Mucosa of descending colon (tissue), 3 donors: ENCODE results near the gene BRD9. TPM values are rescaled to one million over a fixed set of nuclear protein-coding genes. Genes with fewer than 3 reads are reported as not detected.

Experiments
- ATAC-seq: fragments of 200-7000 bp; cut with Tn5 transposase; one replicate; pipeline ENCODE4 v1.9.1; 2020; ENCODE audit warnings: mild to moderate bottlenecking, moderate library complexity
- DNase-seq, 3 donors: peaks; one replicate each; pipeline ENCODE4 v3.0.0-alpha.2; 2020
- H3K36me3 ChIP-seq: fragments of 200-600 bp; one replicate; pipeline ENCODE4 v1.8.0; 2021; ENCODE audit warnings: low read depth, mild to moderate bottlenecking
- H3K4me1 ChIP-seq: fragments of 200-600 bp; one replicate; pipeline ENCODE4 v1.8.0; 2021; ENCODE audit warnings: low read depth, mild to moderate bottlenecking
- H3K4me3 ChIP-seq: fragments of 200-600 bp; one replicate; pipeline ENCODE4 v1.8.0; 2021; ENCODE audit warnings: mild to moderate bottlenecking
- H3K9me3 ChIP-seq: fragments of 200-600 bp; one replicate; pipeline ENCODE4 v1.8.0; 2021; ENCODE audit warnings: mild to moderate bottlenecking
- intact Hi-C, 2 donors: fragments of 100-400 bp; cut with DNase I in 1 of 2; cut with micrococcal nuclease in 1 of 2; formaldehyde crosslinking; loops; one replicate each; pipeline versions ENCODE4 v1.11.0 to v1.11.1; 2022; cut with DNase I, micrococcal nuclease
- total RNA-seq, 3 donors: library from RNA; stranded (reverse); fragmentation: NEBNext Ultra II Directional in 2 of 3; extraction: Animal tissue kit (Norgen Biotek cat#: 25700) in 2 of 3; gene quantifications; one replicate each; pipeline versions ENCODE4 v1.2.1 to v1.2.4, GENCODE V29; 2021 to 2023
- TF ChIP-seq, protein P1 (sequence below): fragments of 200-600 bp; IDR thresholded peaks from one replicate; pipeline ENCODE4 v1.8.0; 2022; ENCODE audit warnings: antibody characterized with exemption, mild to moderate bottlenecking
- donor health status: DM: no; HTN: no; CAD: no; lungs with moderate emphysema.
- donor health status: DM: no; HTN: no; CAD: no.
- donor health status: DM: no; HTN: yes; CAD: no.

BRD9 gene
- total RNA-seq, 3 donors from 2014 or later = 30.8 to 46.5 (median 36.7) TPM

DNA sequence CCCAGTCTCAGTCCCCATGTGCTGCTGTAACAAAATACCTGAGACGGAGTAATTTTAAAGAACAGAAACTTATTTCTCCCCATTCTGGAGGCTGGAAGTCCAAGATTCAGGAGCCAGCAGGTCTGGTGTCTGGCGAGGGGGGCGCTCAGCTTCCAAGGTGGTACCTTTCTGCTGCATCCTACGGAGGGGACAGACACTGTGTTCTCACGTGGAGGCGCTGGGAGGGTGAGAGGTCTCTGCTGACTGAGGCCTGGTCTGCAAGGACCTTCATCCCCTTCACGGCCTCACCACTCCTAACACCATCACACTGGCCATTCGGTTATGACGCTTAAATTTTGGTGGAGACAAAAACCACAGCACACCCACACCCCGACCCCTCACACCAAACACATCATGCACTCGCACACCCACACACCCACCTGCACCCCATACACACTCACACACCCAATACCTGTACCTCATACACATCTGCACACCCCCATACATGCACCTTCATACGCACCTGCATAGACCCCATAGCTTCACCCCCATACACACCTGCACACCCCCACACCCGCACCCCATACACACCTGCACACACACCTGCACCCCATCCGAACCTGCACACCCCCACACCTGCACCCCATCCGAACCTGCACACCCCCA lies 32.0 kb downstream of the BRD9 start:
- TF ChIP-seq, protein P1, sequence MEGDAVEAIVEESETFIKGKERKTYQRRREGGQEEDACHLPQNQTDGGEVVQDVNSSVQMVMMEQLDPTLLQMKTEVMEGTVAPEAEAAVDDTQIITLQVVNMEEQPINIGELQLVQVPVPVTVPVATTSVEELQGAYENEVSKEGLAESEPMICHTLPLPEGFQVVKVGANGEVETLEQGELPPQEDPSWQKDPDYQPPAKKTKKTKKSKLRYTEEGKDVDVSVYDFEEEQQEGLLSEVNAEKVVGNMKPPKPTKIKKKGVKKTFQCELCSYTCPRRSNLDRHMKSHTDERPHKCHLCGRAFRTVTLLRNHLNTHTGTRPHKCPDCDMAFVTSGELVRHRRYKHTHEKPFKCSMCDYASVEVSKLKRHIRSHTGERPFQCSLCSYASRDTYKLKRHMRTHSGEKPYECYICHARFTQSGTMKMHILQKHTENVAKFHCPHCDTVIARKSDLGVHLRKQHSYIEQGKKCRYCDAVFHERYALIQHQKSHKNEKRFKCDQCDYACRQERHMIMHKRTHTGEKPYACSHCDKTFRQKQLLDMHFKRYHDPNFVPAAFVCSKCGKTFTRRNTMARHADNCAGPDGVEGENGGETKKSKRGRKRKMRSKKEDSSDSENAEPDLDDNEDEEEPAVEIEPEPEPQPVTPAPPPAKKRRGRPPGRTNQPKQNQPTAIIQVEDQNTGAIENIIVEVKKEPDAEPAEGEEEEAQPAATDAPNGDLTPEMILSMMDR = no peak
- intact Hi-C loops = no loop called here
- Histone ChIP-seq H3K4me3 (no peak overlapping the region), H3K4me1 (no peaks in the 10 kb centered on the region), H3K36me3 (no peaks in the 10 kb centered on the region), H3K9me3 (no peaks in the 10 kb centered on the region)
- DNase-seq (no peak), ATAC-seq (no peak)

DNA sequence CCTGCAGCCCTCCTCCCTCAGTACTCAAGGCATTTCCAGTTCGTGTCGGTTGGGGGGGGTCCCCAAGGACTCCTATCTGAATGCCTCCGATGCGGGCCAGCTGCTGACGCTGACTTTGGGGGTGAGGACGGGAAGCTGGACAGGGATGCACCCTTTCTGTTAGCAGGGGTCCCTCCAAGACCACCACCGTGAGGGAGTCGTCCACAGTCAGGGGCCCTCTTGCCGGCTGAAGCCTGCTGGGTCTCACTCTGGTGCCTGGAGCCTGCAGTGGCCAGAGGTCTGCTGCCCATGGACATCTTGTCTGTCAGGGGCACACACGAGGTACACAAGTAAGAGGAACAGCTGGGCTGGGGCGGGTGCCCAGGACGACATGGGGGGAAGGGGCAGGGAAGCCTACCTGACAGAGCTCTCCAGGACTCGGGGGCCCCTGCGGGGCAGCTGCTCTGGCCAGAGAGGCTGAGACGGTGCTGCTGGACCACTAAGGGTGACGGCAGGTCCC lies 32.8 kb downstream of the BRD9 start:
- intact Hi-C loops = no loop called here
- H3K4me3 ChIP-seq = no peak overlapping the region
- no peaks in the 10 kb centered on the region for H3K36me3 ChIP-seq
- ATAC-seq (no peak), DNase-seq (peak in 1 of 3 donors; percentile 35)
- H3K4me1 ChIP-seq = no peaks in the 10 kb centered on the region
- no peaks in the 10 kb centered on the region for H3K9me3 ChIP-seq
- TF ChIP-seq, protein P1 = no peak

DNA sequence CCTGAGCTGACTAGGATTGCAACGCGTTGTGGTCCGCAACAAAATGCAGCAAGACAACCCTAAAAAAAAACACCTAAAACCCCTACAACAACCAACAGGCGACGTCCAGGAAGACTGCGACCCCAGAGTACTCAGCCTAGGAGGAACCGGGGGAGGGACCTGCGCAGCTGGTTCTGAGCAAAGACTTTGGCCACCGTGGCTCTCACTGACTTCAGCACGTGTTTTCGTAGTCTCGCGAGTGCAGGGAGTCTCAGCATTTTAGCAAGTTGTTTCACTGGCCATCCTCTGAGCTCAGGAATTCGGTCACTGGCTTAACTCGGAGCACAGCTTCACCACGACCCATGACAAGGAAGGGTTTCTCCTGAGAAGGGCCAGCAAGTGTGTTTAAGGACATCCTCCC lies 33.2 kb downstream of the BRD9 start:
- Histone ChIP-seq H3K36me3 (no peaks in the 10 kb centered on the region), H3K4me3 (no peak overlapping the region), H3K4me1 (no peaks in the 10 kb centered on the region), H3K9me3 (no peaks in the 10 kb centered on the region)
- ATAC-seq (no peak), DNase-seq (peak in 1 of 3 donors; percentile 24)
- TF ChIP-seq, protein P1 = no peak
- intact Hi-C loops = no loop called here

DNA sequence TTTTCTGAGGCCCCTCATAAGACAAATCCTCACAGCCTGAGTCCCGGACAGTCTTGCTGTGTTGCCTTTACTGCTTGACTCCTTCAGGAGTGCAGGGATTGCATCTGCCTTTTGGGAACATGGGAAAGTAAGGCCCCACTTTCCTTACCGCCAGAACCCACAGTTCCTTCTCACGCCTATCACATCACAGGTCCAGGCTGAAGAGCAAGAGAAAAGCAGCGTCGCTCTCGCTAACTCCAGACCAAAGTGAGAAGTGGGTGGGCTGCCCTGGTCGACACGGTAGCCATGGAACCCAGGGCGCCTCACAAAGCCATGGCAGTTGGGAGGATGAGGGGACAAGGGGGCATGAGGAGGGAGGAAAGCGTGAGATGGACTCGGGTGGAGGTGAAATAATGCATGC lies 33.9 kb downstream of the BRD9 start:
- intact Hi-C loops = no loop called here
- Histone ChIP-seq H3K36me3 (no peaks in the 10 kb centered on the region), H3K4me1 (no peaks in the 10 kb centered on the region), H3K9me3 (no peaks in the 10 kb centered on the region), H3K4me3 (no peak overlapping the region)
- peak in 1 of 3 donors; percentile 12 for DNase-seq
- ATAC-seq = no peak
- TF ChIP-seq, protein P1 = no peak

DNA sequence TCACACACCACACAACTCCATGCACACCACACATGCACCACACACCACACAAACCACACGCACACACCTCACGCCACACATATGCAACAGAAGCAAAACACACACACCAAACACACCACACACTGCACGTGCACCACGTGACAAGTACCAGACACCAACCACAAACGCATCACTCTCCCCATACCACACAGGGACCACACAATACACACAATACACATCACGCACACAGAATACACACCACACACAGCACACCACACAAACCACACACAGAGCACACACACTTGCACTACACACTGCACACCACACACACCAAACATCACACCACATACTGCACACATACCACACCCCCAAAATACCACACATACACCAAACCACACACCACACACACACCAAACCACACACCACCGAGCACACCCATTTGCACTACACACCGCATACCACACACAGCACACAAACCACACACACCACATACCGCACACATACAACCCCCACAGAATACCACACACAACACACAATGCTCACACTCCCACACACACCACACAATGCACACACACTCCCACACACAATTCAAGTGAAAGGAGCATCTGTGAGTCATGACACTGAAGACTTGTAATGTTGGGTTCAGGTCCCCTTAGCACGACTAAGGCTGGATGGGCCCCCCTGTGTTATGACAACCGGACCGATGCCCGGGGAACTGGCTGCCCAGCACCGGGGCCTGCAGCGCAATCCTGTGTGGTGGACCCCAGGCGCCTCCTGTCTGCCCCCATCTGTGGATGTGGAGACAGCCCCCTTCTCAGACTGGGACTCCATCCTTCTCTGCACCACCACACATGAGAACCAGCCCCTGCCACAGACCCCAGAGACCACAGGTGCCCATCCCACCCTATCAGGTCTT lies 35.8 kb downstream of the BRD9 start:
- DNase-seq = peak in 1 of 3 donors; percentile 34
- no peak for ATAC-seq
- TF ChIP-seq, protein P1 = no peak
- no peak overlapping the region for H3K4me3 ChIP-seq
- intact Hi-C loops = no loop called here
- H3K9me3 ChIP-seq = no peaks in the 10 kb centered on the region
- H3K4me1 ChIP-seq = no peaks in the 10 kb centered on the region
- H3K36me3 ChIP-seq = no peaks in the 10 kb centered on the region
